ENCODE results near the gene SGMS1.

DNA sequence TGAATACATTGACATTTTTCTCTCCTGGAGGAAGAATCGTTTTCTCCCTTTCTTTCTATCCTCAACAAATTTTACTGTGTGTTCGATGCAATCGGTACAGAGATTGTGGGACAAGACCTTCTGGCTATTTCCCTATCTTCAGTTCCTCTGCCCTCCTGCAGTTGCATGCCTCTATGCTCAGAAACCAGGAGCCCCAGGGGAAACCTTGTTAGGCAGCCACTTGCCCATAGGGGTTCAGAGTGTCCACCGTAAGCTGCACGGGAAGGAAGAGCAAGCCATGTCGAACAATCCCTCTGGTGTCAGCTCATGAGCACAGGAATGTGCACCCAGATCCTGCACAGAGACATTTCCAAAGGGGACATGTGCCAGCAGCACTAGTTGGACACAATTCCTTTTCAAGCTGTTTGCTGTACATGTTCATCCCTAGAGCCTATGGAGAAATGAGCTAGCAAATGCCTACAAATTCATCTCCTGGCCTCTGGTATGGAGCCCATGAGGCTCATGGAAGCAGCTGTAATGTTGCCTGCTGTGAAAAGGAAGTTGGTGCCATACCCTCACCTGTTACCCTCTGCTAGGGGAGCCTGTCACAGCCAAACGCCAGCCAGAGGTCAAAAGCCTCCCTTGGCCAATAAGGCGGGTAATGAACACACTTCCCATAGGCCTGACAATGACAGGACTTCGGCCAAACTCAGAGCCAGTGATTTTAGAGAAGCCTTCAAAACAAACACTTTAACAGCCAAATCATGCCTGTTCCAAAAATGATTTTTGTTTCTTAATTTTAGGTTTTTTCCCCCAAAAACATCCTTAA, 336.6 kb downstream of the SGMS1 start:
- TF ChIP-seq, protein P1, sequence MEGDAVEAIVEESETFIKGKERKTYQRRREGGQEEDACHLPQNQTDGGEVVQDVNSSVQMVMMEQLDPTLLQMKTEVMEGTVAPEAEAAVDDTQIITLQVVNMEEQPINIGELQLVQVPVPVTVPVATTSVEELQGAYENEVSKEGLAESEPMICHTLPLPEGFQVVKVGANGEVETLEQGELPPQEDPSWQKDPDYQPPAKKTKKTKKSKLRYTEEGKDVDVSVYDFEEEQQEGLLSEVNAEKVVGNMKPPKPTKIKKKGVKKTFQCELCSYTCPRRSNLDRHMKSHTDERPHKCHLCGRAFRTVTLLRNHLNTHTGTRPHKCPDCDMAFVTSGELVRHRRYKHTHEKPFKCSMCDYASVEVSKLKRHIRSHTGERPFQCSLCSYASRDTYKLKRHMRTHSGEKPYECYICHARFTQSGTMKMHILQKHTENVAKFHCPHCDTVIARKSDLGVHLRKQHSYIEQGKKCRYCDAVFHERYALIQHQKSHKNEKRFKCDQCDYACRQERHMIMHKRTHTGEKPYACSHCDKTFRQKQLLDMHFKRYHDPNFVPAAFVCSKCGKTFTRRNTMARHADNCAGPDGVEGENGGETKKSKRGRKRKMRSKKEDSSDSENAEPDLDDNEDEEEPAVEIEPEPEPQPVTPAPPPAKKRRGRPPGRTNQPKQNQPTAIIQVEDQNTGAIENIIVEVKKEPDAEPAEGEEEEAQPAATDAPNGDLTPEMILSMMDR (IDR thresholded peaks at IDR 0.05; ENCODE audit: low read depth, low read length), result no peak
- TF ChIP-seq EZH2phosphoT487 (IDR thresholded peaks at IDR 0.05; ENCODE audit: low read depth), result no peak
